NCI-H345 treated with DMSO at 0.1 percent for 48 hours (cell line): ENCODE results near the gene SUSD6.
A peak's percentile ranks its signal among the peaks of the same experiment; 100 is the strongest.
"Not testable (repeated sequence)": the region's sequence is repeated elsewhere in the genome, so short reads cannot be mapped to it uniquely, and the experiment has no call there.

Source experiments
- DNase-seq: peaks from one replicate; lab custom pipeline; 2025; ENCODE audit not compliant: unreplicated experiment; lab: John Stamatoyannopoulos, UW

SUSD6 gene

DNA sequence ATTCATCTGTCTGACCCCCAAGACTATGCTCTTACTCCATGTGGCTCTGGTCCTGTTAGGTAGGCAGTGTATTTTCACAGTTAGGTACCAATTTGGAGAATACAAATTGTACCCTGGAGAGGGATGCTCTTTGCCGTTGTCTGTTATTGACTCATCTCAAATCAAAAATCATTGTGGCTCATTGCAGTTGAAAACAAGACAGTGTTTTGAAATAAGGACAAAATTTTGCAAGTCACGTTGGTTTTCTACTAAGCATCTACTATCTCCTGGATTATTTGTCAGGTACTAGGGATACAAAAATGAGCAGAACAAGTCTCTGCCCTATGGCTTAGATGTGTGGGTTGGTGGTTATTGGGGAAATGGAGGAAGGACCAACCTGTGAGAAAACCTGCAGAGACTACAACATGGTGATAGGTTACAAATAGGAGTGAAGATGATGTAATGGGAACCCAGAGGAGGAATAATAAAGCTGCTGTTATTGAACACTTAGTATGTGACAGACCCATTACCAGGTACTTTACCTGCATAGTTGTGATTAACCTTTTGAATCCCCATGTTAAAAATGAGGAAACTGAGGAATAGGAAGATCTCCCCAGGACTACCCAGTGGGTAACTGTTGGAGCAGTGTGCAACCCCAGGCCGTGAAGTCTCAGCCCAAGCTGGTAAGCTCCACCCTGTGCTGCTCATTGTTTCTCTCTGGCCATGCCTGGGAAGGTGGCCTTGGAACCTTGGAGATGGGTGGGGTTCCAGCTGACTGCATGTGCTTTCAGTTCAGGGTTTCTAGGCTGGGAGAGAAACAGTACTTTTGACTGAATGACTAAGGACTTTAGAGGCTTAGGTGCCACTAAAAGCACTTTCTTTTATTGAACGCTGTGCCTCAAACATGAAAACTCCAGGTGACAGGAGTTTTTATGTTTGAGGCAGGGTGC, 82.7 kb downstream of the SUSD6 start:
- DNase-seq: no peak

DNA sequence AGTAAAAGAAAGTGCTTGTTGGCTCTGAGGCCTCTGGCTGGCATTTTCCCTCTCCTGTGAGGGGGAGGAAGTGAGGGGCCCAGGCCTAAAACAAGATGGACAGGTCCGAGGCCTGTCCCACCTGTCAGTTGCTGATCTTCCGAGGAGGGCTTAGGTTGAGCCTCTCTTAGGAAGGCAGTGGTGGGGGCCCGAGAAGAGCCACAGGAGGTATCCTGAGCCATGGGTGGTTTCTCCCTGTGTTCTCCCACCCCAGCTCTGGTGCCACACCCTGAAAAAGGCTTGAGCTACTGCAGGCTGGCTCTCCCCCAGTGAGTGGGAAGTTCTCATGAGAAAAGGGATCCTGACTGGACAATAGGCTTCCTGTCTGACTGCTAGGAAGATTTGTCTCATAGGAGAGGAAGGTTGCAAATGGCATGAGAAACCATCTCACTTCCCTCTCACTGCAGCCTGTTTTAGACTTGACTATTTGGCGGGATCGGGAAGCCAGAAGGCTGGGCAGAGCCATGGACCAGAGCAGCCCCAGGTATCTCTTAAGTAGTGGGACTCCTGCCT, 83.4 kb downstream of the SUSD6 start:
- DNase-seq: no peak

DNA sequence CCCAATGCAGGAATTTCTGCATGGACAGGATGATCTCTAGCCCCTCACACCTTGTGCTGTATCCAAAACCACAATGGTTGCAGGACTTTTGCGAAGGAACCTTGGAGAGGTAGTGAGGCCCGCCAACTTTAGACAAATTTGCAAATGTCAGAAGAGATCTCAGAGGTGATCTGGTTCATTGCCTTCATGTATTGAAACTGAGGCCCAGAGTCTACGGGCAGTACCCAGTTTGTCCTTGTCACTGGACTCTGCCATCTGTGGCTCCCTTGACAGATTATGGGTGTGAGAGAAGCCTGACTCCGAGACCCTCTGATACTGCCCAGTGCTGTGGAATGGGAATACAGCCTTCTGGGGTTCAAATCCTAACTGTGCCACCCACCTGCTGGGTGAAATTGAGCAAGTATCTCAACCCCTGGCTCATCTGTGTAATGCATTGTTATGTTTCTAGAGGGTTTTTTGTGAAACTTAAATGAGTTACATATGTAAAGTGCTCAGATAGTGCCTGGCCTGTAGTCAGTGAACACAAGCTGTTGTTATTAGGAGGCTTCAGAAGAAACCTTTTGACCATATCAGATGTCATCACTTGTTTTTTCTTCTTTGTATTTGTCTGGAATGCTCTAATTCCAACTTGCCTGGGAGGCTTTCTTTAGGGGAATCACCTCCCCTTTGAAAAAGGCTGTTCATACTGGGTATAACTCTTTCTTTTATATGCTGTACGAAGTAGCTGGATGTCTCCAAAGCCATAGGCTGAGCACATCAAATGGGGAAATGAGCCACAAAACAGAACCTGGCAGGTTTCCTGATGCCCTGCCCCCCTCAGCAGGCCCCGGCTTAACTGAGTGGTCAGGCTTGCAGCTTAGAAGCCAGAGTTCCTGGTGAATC, 84.2 kb downstream of the SUSD6 start:
- DNase-seq: no peak

DNA sequence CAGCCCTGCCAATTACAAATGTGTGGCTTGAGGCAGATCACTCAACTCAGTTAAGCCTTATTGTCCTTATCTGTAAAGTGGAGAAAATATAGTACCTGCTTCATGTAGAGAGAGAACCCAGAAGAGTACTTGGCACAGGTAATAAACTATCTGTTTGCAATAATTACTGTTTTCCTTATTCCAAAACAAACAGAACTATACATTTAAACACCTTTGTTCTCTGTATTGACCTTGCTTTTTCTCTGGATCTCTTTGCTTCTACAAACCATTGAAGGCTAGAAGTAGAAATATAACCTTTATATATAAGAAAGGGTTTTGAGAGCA, 84.8 kb downstream of the SUSD6 start:
- peak; percentile 95 for DNase-seq

DNA sequence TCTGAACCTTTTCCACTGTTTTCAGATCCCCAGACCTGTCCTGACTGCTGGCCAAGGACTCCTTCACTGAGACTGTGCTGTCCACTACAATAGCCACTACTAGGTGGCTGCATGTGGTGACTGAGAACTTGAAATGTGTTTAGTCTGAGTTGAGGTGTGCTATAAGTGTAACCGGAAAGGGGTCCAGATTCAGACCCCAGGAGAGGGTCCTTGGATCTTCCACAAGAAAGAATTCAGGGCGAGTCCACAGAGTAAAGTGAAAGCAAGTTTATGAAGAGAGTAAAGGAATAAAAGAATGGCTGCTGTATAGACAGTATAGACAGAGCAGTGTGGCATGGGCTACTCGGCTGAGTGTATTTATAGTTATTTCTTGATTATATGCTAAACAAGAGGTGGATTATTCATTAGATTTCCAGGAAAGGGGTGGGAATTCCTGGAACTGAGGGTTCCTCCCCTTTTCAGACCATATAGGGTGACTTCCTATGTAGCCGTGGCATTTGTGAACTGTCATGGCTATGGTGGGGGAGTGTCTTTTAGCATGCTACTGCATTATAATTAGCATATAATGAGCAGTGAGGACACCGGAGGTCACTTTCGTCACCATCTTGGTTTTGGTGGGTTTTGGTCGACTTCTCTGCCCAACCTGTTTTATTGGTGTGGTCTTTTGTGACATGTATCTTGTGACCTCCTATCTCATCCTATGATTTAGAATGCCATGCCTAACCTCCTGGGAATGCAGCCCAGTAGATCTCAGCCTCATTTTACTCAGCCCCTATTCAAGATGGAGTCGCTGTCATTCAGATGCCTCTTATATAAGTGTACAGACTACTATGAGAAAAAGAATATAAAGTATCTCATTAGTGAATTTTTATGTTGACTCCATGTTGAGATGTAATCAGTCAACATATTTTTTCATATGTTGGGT, 85.5 kb downstream of the SUSD6 start:
- no peak for DNase-seq

DNA sequence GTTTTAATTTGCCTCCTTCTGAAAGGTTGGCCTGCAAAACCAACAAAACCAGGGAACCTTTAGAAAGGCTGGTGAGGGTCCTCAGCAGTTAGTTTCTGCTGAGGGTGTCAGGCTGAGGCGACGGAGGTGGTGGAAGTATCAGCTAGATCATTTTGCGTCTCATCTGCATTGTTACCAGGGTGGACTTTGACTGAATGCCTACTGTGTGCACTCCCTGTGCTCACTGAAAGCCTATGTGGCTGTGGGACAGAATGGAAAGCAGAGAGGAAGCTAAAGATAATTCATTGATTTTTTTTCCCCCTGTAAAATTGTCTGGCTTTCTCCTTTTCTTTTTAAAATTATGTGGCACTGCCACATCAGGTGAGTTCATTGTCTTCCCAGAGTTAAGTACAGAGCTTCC, 87.2 kb downstream of the SUSD6 start:
- DNase-seq: no peak

DNA sequence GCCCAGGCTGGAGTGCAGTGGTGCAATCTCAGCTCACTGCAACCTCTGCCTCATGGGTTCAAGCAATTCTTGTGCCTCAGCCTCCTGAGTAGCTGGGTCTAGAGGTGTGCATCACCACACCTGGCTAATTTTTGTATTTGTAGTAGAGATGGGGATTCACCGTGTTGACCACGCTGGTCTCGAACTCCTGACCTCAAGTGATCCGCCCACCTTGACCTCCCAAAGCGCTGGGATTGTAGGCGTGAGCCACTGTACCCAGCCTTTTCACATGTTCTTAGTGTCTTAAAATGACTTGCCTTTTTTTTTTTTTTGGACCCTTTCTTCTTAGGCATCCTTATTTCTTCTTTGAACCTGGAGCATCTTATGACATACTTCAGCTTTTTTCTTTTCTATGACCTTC, 87.8 kb downstream of the SUSD6 start:
- DNase-seq: not testable (repeated sequence)

DNA sequence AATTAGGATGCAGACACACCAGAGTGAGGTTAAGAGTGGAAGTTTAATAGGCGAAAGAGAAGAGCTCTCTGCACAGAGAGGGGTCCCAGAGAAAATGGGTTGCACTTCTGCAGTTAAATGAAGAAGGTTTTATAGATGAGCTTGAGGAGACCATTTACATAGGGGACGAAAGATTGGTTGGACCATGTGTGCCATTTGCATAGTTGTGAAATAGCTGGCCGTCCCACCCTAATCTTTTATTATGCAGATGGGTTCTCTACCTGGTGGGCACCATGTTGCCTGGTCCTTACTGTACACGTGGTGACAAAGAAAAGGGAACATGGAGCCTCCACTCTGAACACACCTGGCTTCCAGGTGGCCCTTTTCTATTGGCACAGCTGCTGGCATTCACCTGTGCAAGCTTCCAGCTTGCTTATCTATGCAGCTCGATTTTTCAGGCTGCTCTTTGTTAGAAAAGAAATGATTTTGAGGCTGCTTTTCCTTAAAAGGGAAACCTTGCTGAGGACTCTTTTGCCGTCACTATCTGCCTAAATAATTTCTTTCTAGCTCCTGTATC, 88.4 kb downstream of the SUSD6 start:
- DNase-seq: peak; percentile 60

GRCh38 chr14:69700575-69700974, 89.2 kb downstream of the SUSD6 start:
- no peak for DNase-seq

GRCh38 chr14:69701291-69701690, 89.9 kb downstream of the SUSD6 start:
- DNase-seq: no peak

DNA sequence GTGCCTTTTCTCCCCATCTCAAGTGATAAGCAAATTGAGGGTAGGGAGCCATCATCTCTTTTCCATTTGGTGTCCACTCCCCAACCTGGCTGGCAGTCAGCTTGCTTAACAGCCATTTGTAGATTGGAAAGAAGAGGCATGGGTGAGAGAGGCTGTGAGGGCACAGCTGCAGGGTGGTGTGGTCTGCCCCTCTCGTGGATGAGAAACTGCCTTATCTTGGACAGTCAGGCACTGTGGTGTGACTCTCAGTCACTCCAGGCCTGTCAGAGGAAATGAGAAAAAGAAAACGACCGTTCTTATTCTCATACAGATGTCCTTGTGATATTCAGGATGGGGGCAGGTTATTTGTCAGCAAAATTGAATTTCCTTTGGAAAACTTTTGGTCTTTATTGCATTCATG, 90.5 kb downstream of the SUSD6 start:
- DNase-seq: no peak

- DNase-seq: no peak
Measured at GRCh38 chr14:69703047-69704039, 91.9 kb downstream of the SUSD6 start.

DNA sequence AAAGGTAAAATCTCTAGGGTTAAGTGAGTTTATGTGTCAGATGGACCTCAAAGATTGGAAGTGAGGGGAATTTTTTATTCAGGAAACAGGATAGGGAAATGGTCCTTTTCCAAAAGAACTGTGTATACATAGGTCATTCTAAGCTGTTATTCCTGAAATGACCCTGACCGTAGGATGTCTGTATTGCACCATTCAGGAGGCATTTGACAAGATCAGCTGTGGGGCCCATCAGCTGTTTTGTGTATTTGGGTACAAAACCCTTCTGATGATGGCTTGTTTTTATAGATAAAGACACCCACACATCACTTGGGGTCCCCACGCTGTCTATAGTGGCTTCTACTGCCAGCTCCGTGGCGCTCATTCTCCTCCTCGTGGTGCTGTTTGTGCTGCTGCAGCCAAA, 92.9 kb downstream of the SUSD6 start:
- no peak for DNase-seq

GRCh38 chr14:69705706-69706105, 94.3 kb downstream of the SUSD6 start:
- DNase-seq: no peak

DNA sequence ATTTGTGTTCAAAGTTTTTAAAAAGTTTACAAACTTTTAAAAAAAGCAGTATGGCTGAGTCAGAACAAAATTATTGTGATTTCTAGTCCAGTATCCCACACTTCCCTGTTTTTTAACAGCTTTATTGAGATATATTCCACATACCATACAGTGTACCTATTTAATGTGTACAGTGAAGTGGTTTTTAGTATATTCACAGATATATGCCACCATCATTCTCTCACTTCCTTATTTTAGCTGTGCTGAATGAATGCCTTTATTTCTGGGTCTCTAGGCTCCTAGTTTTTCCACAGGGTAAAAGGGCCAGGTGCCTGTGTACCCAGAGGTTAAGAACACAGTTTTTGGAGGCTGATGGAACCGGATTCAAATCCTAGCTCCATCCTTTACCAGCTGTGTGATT, 96.7 kb downstream of the SUSD6 start:
- DNase-seq: no peak

GRCh38 chr14:69708586-69709560, 97.5 kb downstream of the SUSD6 start:
- DNase-seq: no peak

DNA sequence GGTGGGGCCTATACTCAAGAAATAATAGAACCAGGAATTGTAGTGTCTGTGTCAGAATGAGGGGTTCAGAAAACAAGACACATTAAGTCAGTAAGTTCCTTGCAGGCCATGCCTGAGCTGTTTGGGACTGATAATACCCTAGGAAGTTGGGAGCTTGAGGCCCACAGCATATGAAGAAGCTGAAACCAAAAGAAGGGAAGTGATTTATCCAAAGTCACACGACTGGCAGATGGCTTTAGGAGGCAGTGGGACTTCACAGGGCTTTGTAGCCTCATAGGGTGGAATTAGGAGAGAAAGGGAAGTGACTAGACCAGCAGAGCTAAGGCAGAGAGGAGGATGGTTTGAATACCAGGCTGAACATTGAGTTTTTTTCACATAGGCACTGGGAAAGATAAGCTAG, 99.0 kb downstream of the SUSD6 start:
- no peak for DNase-seq

DNA sequence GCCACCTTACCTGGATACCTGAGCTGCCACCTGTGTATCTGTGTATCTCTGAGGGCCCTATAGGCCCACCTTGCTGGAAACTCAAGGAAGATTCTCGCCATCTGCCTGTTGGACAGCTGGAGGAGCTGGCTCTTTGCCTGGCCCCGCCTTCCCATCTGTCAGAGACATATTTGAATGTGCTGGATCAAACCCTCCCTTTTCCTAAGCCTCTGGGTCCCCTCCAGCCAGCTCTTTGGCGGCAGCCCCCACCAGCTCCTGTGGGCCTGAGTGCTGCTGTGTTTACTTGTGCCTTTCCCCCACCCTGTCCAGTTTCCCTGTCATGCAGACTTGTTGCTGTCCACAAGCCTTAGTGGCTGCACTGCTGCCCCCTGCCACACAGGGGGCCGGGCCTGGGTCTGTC, 99.7 kb downstream of the SUSD6 start:
- peak; percentile 49 for DNase-seq
